Testis (tissue), 3 donors: ENCODE data around the gene CALCA. TPM values are rescaled to one million over a fixed set of nuclear protein-coding genes. Genes with fewer than 3 reads are reported as not detected.

Experiments used
- DNase-seq: peaks from one replicate; pipeline ENCODE4 v3.0.0-alpha.2; 2019
- H3K27ac ChIP-seq, 2 donors: fragments of 200-600 bp; sonication (generic); one replicate each; pipeline ENCODE4 v1.5.1; 2019
- H3K27me3 ChIP-seq: fragments of 200-600 bp; sonication (generic); one replicate; pipeline ENCODE4 v1.5.1; 2019
- H3K36me3 ChIP-seq: fragments of 200-600 bp; sonication (generic); one replicate; pipeline ENCODE4 v1.5.1; 2017; ENCODE audit warnings: low read depth; ENCODE audit errors: missing control alignments
- H3K4me1 ChIP-seq: fragments of 200-600 bp; sonication (generic); one replicate; pipeline ENCODE4 v1.5.1; 2019
- H3K4me3 ChIP-seq, 2 donors: fragments of 200-600 bp; sonication (generic); one replicate each; pipeline ENCODE4 v1.5.1; 2017 to 2019
- H3K9me3 ChIP-seq: fragments of 200-600 bp; sonication (generic); one replicate; pipeline ENCODE4 v1.5.1; 2017
- CTCF ChIP-seq, 3 experiments: fragments of 450-650 bp in 2 of 3; fragments of 200-600 bp in 1 of 3; sonication (generic) in 1 of 3; IDR thresholded peaks; one replicate each; pipeline ENCODE4 v1.5.1; 2016 to 2019; ENCODE audit warnings: antibody characterized with exemption in 3 of 3, mild to moderate bottlenecking in 2 of 3, moderate library complexity in 1 of 3
- POLR2A ChIP-seq: fragments of 450-650 bp; IDR thresholded peaks from one replicate; pipeline ENCODE4 v1.6.1; 2017; ENCODE audit warnings: antibody characterized with exemption, mild to moderate bottlenecking, moderate library complexity
- WGBS, 2 donors: methylation state at CpG; one replicate each; pipeline ENCODE4 v1.1.5; 2018; 5-methylcytosine and 5-hydroxymethylcytosine counted together
- intact Hi-C: fragments of 100-400 bp; cut with DNase I; formaldehyde crosslinking; loops from one replicate; pipeline ENCODE4 v1.15.1; 2023; ENCODE audit warnings: low total_unique reads
- polyA plus RNA-seq: library from polyadenylated mRNA; stranded (reverse); fragments of 350-450 nt; fragmentation: Illumina TruSeq; extraction: RNeasy Lipid Tissue Mini Kit (QIAGEN cat#74804); gene quantifications from one replicate; pipeline ENCODE4 v1.2.3, GENCODE V29; 2014; ENCODE audit warnings: low read depth, low replicate concordance; ENCODE audit not compliant: insufficient read depth
- total RNA-seq, 2 donors: library from RNA; depleted of rRNA; stranded (reverse); fragments of >200 nt; gene quantifications; one replicate each; pipeline ENCODE4 v1.2.3, GENCODE V29; 2016

CALCA gene
- total and polyA plus RNA-seq, 3 donors from 2014 or later, result not detected

DNA sequence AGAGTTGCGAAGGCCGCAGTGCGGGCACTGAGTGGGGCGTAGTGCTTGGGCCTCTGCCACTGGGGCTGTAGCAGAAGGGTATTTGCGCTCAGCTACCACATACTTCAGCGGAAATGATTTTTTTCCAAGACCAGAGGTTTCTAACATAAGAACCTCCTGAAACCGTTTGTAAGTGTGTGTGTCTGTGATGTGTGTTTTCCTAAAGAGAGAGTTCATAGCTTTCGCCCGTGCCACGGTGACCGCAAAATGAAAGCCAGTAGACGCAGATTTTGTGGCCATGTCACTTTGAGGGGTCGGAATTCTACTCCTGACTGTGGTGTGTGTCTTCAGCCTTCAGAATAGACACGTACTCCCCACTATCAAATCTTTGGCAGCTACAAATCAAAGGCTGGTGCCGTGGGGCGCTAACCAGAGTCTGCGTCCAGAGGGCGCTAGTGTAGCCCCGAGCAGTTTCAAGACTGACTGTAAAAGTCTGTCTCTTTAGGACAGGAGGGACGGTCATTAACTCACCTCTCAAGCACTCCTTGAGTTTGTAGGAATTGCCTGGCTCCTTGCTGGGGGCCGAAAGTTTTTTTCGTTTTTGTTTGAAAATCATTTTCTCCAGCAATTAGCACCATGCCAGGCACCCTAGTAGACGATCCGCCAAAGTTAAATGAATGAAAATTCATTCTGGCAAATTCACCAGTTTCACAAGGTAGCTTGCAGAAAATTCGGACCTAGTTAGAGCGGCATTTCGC lies 2.5 kb upstream of the CALCA start:
- DNase-seq, result peak; percentile 70
- Histone ChIP-seq H3K27me3 (no peaks in the 10 kb centered on the region), H3K4me1 (peaks cover 25% of the 10 kb centered on the region), H3K4me3 (peak overlapping the region in 1 of 2 donors; percentile 8), H3K9me3 (no peaks in the 10 kb centered on the region), H3K27ac (no peak overlapping the region), H3K36me3 (no peaks in the 10 kb centered on the region)
- intact Hi-C loops, result no loop called here
- WGBS, 2 donors, result 3 to 4% methylated on average over 27 of the region's 27 CpGs
- TF ChIP-seq CTCF (IDR thresholded peaks at IDR 0.05) (peak; percentile 17 to 41 (median 37)), POLR2A (no peak)

GRCh38 chr11:14973621-14974514 lies 1.7 kb upstream of the CALCA start:
- H3K9me3 ChIP-seq, result no peaks in the 10 kb centered on the region
- peaks cover 25% of the 10 kb centered on the region for H3K4me1 ChIP-seq
- no peaks in the 10 kb centered on the region for H3K36me3 ChIP-seq
- TF ChIP-seq POLR2A (no peak), CTCF (IDR thresholded peaks at IDR 0.05) (no peak)
- H3K27me3 ChIP-seq, result no peaks in the 10 kb centered on the region
- intact Hi-C loops, result no loop called here
- WGBS, 2 donors, result 2% methylated on average over 50 to 64 of the region's 64 CpGs
- DNase-seq, result no peak
- no peak overlapping the region for H3K27ac ChIP-seq
- H3K4me3 ChIP-seq, result peak overlapping the region in 1 of 2 donors; percentile 8

- Histone ChIP-seq H3K4me1 (peaks cover 25% of the 10 kb centered on the region), H3K27me3 (no peaks in the 10 kb centered on the region), H3K27ac (no peak overlapping the region), H3K36me3 (no peaks in the 10 kb centered on the region), H3K4me3 (no peak overlapping the region), H3K9me3 (no peaks in the 10 kb centered on the region)
- no peak for DNase-seq
- 4 to 7% methylated on average over 13 to 22 of the region's 22 CpGs for WGBS, 2 donors
- TF ChIP-seq CTCF (IDR thresholded peaks at IDR 0.05), result no peak
- no peak for TF ChIP-seq POLR2A
- intact Hi-C loops, result no loop called here
Observed at GRCh38 chr11:14972581-14973495, 687 bp upstream of the CALCA start.

DNA sequence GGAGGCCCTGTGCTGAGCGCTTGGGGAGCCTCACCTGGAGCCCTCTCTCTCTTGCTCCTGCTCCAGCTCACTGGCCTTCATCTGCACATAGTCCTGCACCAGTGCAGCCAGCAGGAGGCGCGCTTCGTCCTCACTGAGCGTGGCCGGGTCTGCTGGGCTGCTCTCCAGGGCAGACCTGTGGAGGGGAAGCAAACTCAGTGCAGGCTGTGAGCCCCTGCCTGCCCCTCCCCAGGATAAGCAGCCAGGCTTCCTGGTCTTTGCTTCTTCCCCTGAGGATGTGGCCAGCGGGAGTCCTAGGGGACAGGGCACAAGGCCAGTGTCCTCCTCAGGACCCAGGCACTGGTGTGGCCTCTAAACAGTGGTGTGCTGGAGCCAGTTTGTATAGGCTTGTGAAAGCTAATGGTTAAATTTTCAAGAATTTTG lies 2.2 kb downstream of the CALCA start:
- DNase-seq, result peak; percentile 78
- 17 to 19% methylated on average over 2 to 7 of the region's 7 CpGs for WGBS, 2 donors
- TF ChIP-seq POLR2A (no peak), CTCF (IDR thresholded peaks at IDR 0.05) (peak in 2 of 3 experiments; percentile 39 to 52)

More for the DNA sequence above, 2.2 kb downstream of the CALCA start:
- H3K27ac ChIP-seq, result no peak overlapping the region
- H3K4me3 ChIP-seq, result no peak overlapping the region
- no peaks in the 10 kb centered on the region for H3K27me3 ChIP-seq
- H3K4me1 ChIP-seq, result peaks cover 21% of the 10 kb centered on the region
- no peaks in the 10 kb centered on the region for H3K36me3 ChIP-seq
- intact Hi-C loops, result no loop called here
- no peaks in the 10 kb centered on the region for H3K9me3 ChIP-seq
